Gastrocnemius medialis (tissue), 4 donors: ENCODE results near the gene MFSD2B. TPM values are rescaled to one million over a fixed set of nuclear protein-coding genes. Genes with fewer than 3 reads are reported as not detected.
"Not testable (repeated sequence)": the region's sequence is repeated elsewhere in the genome, so short reads cannot be mapped to it uniquely, and the experiment has no call there.

Experiments
- ATAC-seq, 2 donors: fragments of 150-250 bp; one replicate each; pipeline ENCODE4 v1.9.1; 2016
- DNase-seq, 2 donors: peaks; one replicate each; pipeline ENCODE4 v3.0.0-alpha.2; 2019
- H3K27ac ChIP-seq, 4 donors: fragments of 200-600 bp; sonication (generic); 1 replicate in 1 of 4; 2 replicates in 3 of 4; pipeline ENCODE4 v1.5.1; 2016 to 2018; ENCODE audit warnings: mild to moderate bottlenecking in 2 of 4, moderate library complexity in 1 of 4
- H3K27me3 ChIP-seq, 3 donors: fragments of 200-600 bp; sonication (generic) in 2 of 3; 1 replicate in 1 of 3; 2 replicates in 2 of 3; pipeline versions ENCODE4 v1.5.1 to v1.6.0; 2016 to 2019; ENCODE audit warnings: mild to moderate bottlenecking in 1 of 3, moderate library complexity in 1 of 3
- H3K36me3 ChIP-seq, 2 donors: fragments of 200-600 bp; sonication (generic) in 1 of 2; one replicate each; pipeline ENCODE4 v1.5.1; 2017 to 2018
- H3K4me1 ChIP-seq, 2 donors: fragments of 200-600 bp; sonication (generic) in 1 of 2; one replicate each; pipeline ENCODE4 v1.5.1; 2016 to 2017; ENCODE audit warnings: mild to moderate bottlenecking in 2 of 2
- H3K4me3 ChIP-seq, 4 donors: fragments of 200-600 bp; sonication (generic) in 3 of 4; 1 replicate in 1 of 4; 2 replicates in 3 of 4; pipeline ENCODE4 v1.5.1; 2016 to 2019; ENCODE audit warnings: mild to moderate bottlenecking in 2 of 4
- H3K9me3 ChIP-seq, 3 donors: fragments of 200-600 bp; sonication (generic) in 2 of 3; 1 replicate in 1 of 3; 2 replicates in 2 of 3; pipeline ENCODE4 v1.5.1; 2016 to 2019
- POLR2A ChIP-seq, 2 donors: fragments of 450-650 bp; IDR thresholded peaks; one replicate each; pipeline ENCODE4 v1.6.1; 2017; ENCODE audit warnings: antibody characterized with exemption in 2 of 2, mild to moderate bottlenecking in 2 of 2, moderate library complexity in 2 of 2
- in situ Hi-C, 4 donors: fragments of 200-750 bp; cut with MboI; loops; one replicate each; pipeline versions ENCODE4 v1.15.0 to v1.8.0; 2017; ENCODE audit warnings: low sequenced_read_pairs in 4 of 4
- intact Hi-C: fragments of 100-400 bp; cut with DNase I; formaldehyde crosslinking; loops from one replicate; pipeline ENCODE4 v1.15.1; 2023; ENCODE audit warnings: low total_unique reads
- total RNA-seq, 4 donors: library from RNA; depleted of rRNA; stranded (reverse); fragments of >200 nt; gene quantifications; one replicate each; pipeline versions ENCODE4 v1.1.0 to v1.2.3, GENCODE V29; 2016
- TF ChIP-seq, protein P1 (sequence below), 5 experiments: fragments of 450-650 bp in 3 of 5; fragments of 200-600 bp in 2 of 5; sonication (generic) in 2 of 5; IDR thresholded peaks in 4 of 5; conservative IDR thresholded peaks in 1 of 5; 1 replicate in 4 of 5; 2 replicates in 1 of 5; pipeline ENCODE4 v1.5.1; 2016 to 2019; ENCODE audit warnings: antibody characterized with exemption in 5 of 5, mild to moderate bottlenecking in 3 of 5, moderate library complexity in 3 of 5

MFSD2B gene
- total RNA-seq, 4 donors from 2014 or later: not detected

DNA sequence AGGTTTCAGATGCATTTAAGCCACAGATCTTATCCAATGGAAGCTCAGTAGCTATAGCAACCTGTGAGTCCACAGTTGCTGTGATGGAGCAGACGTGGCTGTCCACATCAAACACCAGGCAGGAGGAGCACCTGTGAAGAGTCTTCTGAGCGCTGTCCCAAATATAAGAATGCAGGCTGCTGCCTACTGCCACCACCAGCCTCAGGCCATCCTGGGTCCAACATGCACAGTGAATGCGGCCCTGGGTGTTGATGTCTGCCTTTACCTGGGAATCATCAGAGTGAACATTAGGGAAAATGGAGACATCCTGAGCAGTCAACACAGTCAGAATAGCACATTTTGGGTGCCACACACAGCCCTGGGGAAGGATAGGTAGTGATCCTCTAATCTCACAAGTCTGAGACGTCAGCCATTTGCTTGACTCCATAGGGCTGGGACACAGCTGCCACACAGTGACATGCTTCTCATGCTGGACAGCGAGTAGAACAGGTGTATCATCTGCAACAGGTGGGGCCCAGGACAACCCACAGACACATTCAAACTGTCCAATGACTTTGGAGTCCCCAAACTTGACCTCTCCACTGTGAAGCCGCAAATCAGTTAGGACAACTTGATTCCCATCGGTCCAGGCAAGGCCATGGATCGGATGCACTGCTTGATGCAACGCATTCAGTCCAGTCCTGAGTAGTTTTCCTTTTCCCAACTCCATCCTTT, 29.1 kb downstream of the MFSD2B start:
- H3K27me3 ChIP-seq: no peaks in the 10 kb centered on the region
- no peak for ATAC-seq
- H3K27ac ChIP-seq: no peak overlapping the region
- no peaks in the 10 kb centered on the region for H3K4me1 ChIP-seq
- H3K36me3 ChIP-seq: peaks cover 0 to 23% of the 10 kb centered on the region in 2 donors
- DNase-seq: no peak
- H3K4me3 ChIP-seq: no peak overlapping the region
- intact Hi-C loops (no loop called here), in situ Hi-C loops (loop anchor here in 1 of 4 donors (25.0 kb wide), 1 partner anchor 102 kb away; the partner anchor contains the start of genes ATAD2B and UBXN2A)
- TF ChIP-seq POLR2A (IDR thresholded peaks at IDR 0.05): no peak
- TF ChIP-seq, protein P1, sequence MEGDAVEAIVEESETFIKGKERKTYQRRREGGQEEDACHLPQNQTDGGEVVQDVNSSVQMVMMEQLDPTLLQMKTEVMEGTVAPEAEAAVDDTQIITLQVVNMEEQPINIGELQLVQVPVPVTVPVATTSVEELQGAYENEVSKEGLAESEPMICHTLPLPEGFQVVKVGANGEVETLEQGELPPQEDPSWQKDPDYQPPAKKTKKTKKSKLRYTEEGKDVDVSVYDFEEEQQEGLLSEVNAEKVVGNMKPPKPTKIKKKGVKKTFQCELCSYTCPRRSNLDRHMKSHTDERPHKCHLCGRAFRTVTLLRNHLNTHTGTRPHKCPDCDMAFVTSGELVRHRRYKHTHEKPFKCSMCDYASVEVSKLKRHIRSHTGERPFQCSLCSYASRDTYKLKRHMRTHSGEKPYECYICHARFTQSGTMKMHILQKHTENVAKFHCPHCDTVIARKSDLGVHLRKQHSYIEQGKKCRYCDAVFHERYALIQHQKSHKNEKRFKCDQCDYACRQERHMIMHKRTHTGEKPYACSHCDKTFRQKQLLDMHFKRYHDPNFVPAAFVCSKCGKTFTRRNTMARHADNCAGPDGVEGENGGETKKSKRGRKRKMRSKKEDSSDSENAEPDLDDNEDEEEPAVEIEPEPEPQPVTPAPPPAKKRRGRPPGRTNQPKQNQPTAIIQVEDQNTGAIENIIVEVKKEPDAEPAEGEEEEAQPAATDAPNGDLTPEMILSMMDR (IDR thresholded peaks at IDR 0.05 in 4 of 5, conservative IDR thresholded peaks at IDR 0.05 in 1 of 5): no peak
- H3K9me3 ChIP-seq: no peaks in the 10 kb centered on the region

DNA sequence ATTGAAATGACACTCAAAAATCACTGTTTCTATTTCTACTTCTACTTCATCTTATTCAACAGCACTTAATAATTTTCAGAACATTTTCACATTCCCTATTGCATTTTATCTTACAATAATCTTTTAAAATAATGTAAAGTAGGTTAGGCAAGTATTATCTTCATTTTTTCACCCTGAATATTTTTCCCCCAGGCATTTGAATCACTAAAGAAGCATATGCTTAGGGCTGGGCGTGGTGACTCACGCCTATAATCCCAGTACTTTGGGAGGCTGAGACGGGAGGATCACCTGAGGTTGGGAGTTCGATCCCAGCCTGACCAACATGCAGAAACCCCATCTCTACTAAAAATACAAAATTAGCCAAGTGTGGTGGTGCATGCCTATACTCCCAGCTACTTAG, 30.6 kb downstream of the MFSD2B start:
- Histone ChIP-seq H3K27ac (no peak overlapping the region), H3K9me3 (no peaks in the 10 kb centered on the region), H3K4me1 (no peaks in the 10 kb centered on the region), H3K27me3 (no peaks in the 10 kb centered on the region), H3K4me3 (no peak overlapping the region), H3K36me3 (peaks cover 0 to 23% of the 10 kb centered on the region in 2 donors)
- in situ Hi-C loops (loop anchor here in 1 of 4 donors (10.0 to 25.0 kb wide), 2 partner anchors 84 to 103 kb away; partner anchors contain the start of genes ATAD2B, FAM228B, PFN4 and UBXN2A), intact Hi-C loops (no loop called here)
- no peak for DNase-seq
- no peak for TF ChIP-seq POLR2A (IDR thresholded peaks at IDR 0.05)
- TF ChIP-seq, protein P1 (IDR thresholded peaks at IDR 0.05 in 4 of 5, conservative IDR thresholded peaks at IDR 0.05 in 1 of 5): no peak
- no peak for ATAC-seq

GRCh38 chr2:24043133-24043532, 33.2 kb downstream of the MFSD2B start:
- ATAC-seq, H3K9me3 ChIP-seq, H3K27ac ChIP-seq, DNase-seq, intact Hi-C loops, H3K27me3 ChIP-seq, H3K4me3 ChIP-seq: not testable (repeated sequence)
- Histone ChIP-seq H3K4me1 (peaks cover 11 to 13% of the 10 kb centered on the region in 2 donors), H3K36me3 (peaks cover 0 to 11% of the 10 kb centered on the region in 2 donors)
- in situ Hi-C loops: loop anchor here in 1 of 4 donors (10.0 to 25.0 kb wide), 2 partner anchors 82 to 106 kb away; partner anchors contain the start of genes ATAD2B, FAM228B, PFN4 and UBXN2A

DNA sequence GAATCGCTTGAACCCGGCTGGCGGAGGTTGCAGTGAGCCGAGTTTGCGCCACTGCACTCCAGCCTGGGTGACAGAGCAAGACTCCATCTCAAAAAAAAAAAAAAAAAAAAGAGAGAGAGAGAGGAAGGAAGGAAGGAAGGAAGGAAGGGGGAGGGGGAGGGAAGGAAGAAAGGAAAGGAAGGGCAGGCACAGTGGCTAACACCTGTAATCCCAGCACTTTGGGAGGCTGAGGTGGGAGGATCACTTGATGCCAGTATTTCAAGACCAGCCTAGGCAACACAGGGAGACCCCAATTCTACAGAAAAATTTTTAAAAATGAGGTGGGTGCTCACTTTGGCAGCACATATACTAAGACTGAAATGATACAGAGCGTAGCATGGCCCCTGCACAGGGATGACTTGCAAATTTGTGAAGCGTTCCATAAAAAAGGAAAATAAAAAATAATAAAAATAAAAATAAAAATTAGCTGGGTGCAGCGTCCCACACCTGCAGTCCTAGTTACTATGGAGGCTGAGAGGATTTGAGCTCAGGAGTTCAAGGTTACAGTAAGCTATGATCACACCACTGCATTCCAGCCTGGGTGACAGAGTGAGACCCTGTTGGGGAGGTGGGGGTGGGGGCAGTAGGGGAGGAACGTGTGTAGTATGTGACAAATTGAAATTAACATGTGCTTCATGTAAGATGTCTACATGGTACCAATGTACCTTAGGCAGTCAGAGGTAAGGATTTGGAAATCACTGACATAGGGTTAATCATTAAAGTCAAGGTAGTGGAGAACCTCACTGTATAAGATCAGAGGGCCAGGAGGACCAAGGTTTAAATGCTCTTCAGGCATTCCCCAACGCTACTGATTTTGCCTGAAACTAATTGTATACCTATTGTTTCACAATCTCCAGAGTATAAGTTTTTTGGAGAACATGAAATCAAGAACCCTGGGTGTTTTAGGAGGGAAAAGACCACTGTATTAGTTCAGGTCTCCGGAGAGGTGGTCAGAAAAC, 35.9 kb downstream of the MFSD2B start:
- Histone ChIP-seq H3K36me3 (no peaks in the 10 kb centered on the region), H3K4me1 (peaks cover 19 to 27% of the 10 kb centered on the region in 2 donors), H3K27ac (peak overlapping the region in 1 of 4 donors; percentile 85), H3K27me3 (peaks cover 8 to 21% (median 18%) of the 10 kb centered on the region in 3 donors), H3K9me3 (no peaks in the 10 kb centered on the region), H3K4me3 (peak overlapping the region in 3 of 4 donors; percentile 68 to 98 (median 98))
- TF ChIP-seq POLR2A (IDR thresholded peaks at IDR 0.05): no peak
- TF ChIP-seq, protein P1 (IDR thresholded peaks at IDR 0.05 in 4 of 5, conservative IDR thresholded peaks at IDR 0.05 in 1 of 5): no peak
- DNase-seq: no peak
- ATAC-seq: no peak
- in situ Hi-C loops (loop anchor here in 1 of 4 donors (10.0 to 25.0 kb wide), 2 partner anchors 79 to 109 kb away; partner anchors contain the start of genes ATAD2B, FAM228B, PFN4 and UBXN2A), intact Hi-C loops (loop anchor here (2.0 kb wide), 3 partner anchors 39 to 119 kb away; partner anchors contain the start of genes ATAD2B, FAM228B, PFN4 and TP53I3)
